A549 (cell line): ENCODE data around the gene EMID1. TPM values are rescaled to one million over a fixed set of nuclear protein-coding genes. Genes with fewer than 3 reads are reported as not detected.

ENCODE experiments used
- ATAC-seq, 2 experiments: fragments of 200-7000 bp in 1 of 2; fragments of >200 bp in 1 of 2; cut with Nextera tagmentation in 1 of 2; cut with Tn5 transposase in 1 of 2; 3 replicates each; pipeline versions ENCODE4 v1.8.0 to v1.9.1; 2018 to 2020; ENCODE audit warnings: mild to moderate bottlenecking in 1 of 2, moderate library complexity in 1 of 2
- CTCF ChIA-PET: fragments of 300-600 bp; sonication (Branson Sonifier 250); formaldehyde crosslinking; extraction: SDS; loops from one replicate; lab custom pipeline; 2021; ENCODE audit warnings: antibody characterized with exemption, inconsistent platforms; lab: Yijun Ruan, JAX
- POLR2A ChIA-PET: fragments of 350-600 bp; formaldehyde crosslinking; extraction: SDS; loops from one replicate; lab custom pipeline; 2021; ENCODE audit warnings: antibody characterized with exemption, inconsistent platforms; lab: Yijun Ruan, JAX
- DNase-seq, 2 experiments: peaks; one replicate each; pipeline versions ENCODE4 v3.0.0 to v3.0.0-alpha.2; 2011 to 2016; ENCODE audit warnings: low read depth in 1 of 2, low spot score in 1 of 2
- FAIRE-seq: peaks from 2 replicates; lab custom pipeline; 2011; peaks lifted over from hg19 to GRCh38; lab: Jason Lieb, UNC
- H3K27ac ChIP-seq, 2 experiments: fragments of >200 bp; sonication (Bioruptor Twin); formaldehyde crosslinking; 3 replicates each; pipeline ENCODE4 v1.5.1; 2016 to 2017
- H3K4me1 ChIP-seq: fragments of >200 bp; sonication (Bioruptor Twin); formaldehyde crosslinking; 3 replicates; pipeline ENCODE4 v1.6.1; 2016
- H3K4me2 ChIP-seq: fragments of >200 bp; sonication (Bioruptor Twin); formaldehyde crosslinking; 3 replicates; pipeline ENCODE4 v1.6.1; 2016
- H3K4me3 ChIP-seq: fragments of >200 bp; sonication (Bioruptor Twin); formaldehyde crosslinking; 3 replicates; pipeline ENCODE4 v1.5.1; 2016
- H3K9me3 ChIP-seq: fragments of >200 bp; sonication (Bioruptor Twin); formaldehyde crosslinking; 3 replicates; pipeline ENCODE4 v1.6.1; 2016
- ATOH8 ChIP-seq: fragments of 250-450 bp; sonication (Bioruptor Pico); IDR thresholded peaks from 2 replicates; pipeline ENCODE4 v1.5.0; 2020; ENCODE audit warnings: low read depth, mild to moderate bottlenecking, moderate library complexity
- BCL3 ChIP-seq: fragments of >200 bp; sonication (Bioruptor Twin); formaldehyde crosslinking; IDR thresholded peaks from 3 replicates; pipeline ENCODE4 v1.6.1; 2016
- CBX8 ChIP-seq: fragments of 200-600 bp; sonication (generic); IDR thresholded peaks from 2 replicates; pipeline ENCODE4 v1.6.1; 2016
- CHD2 ChIP-seq: fragments of 150-350 bp; IDR thresholded peaks from 2 replicates; pipeline ENCODE4 v1.6.1; 2014; ENCODE audit warnings: low read length; ENCODE audit not compliant: partially characterized antibody
- CHD4 ChIP-seq: fragments of 200-600 bp; sonication (generic); IDR thresholded peaks from 2 replicates; pipeline ENCODE4 v1.6.1; 2016; ENCODE audit warnings: antibody characterized with exemption, mild to moderate bottlenecking, borderline replicate concordance
- EHF ChIP-seq: fragments of 250-450 bp; sonication (Bioruptor Pico); IDR thresholded peaks from 2 replicates; pipeline ENCODE4 v1.5.0; 2020; ENCODE audit warnings: mild to moderate bottlenecking
- EHMT2 ChIP-seq: fragments of 200-600 bp; sonication (generic); IDR thresholded peaks from 2 replicates; pipeline ENCODE4 v1.6.1; 2016; ENCODE audit warnings: antibody characterized with exemption, low read depth, mild to moderate bottlenecking, moderate library complexity
- ELK1 ChIP-seq: fragments of 150-350 bp; IDR thresholded peaks from 2 replicates; pipeline ENCODE4 v1.6.1; 2014; ENCODE audit warnings: low read depth, mild to moderate bottlenecking, low read length
- ESRRA ChIP-seq: fragments of 150-350 bp; IDR thresholded peaks from 2 replicates; pipeline ENCODE4 v1.6.1; 2014; ENCODE audit warnings: mild to moderate bottlenecking, low read length, borderline replicate concordance
- FOSB ChIP-seq: fragments of 250-450 bp; sonication (Bioruptor Pico); IDR thresholded peaks from 2 replicates; pipeline ENCODE4 v1.5.0; 2020; ENCODE audit warnings: mild to moderate bottlenecking, moderate library complexity
- FOXS1 ChIP-seq: fragments of 250-450 bp; sonication (Bioruptor Pico); IDR thresholded peaks from 2 replicates; pipeline ENCODE4 v1.5.0; 2020; ENCODE audit warnings: mild to moderate bottlenecking, moderate library complexity
- HDAC2 ChIP-seq: fragments of 200-600 bp; sonication (generic); IDR thresholded peaks from 2 replicates; pipeline ENCODE4 v1.6.1; 2016
- HEYL ChIP-seq: fragments of 250-450 bp; sonication (Bioruptor Pico); IDR thresholded peaks from 2 replicates; pipeline ENCODE4 v1.8.0; 2021; ENCODE audit warnings: mild to moderate bottlenecking, moderate library complexity
- JUN ChIP-seq, 2 experiments: fragments of >200 bp; sonication (Bioruptor Twin); formaldehyde crosslinking; IDR thresholded peaks; 2 replicates in 1 of 2; 3 replicates in 1 of 2; pipeline ENCODE4 v1.6.1; 2016 to 2017
- JUNB ChIP-seq: fragments of >200 bp; sonication (Bioruptor Twin); formaldehyde crosslinking; IDR thresholded peaks from 2 replicates; pipeline ENCODE4 v1.6.1; 2016
- MAFK ChIP-seq: fragments of 450-650 bp; IDR thresholded peaks from 2 replicates; pipeline ENCODE4 v1.6.1; 2014; ENCODE audit not compliant: partially characterized antibody
- MYC ChIP-seq: IDR thresholded peaks from 2 replicates; pipeline ENCODE4 v1.6.1; 2012; ENCODE audit warnings: mild to moderate bottlenecking, inconsistent platforms, low read length, improper control_type of control experiment, borderline replicate concordance
- NFE2L2 ChIP-seq: fragments of 150-350 bp; conservative IDR thresholded peaks from 2 replicates; pipeline ENCODE4 v1.6.1; 2014; ENCODE audit warnings: low read length
- NPAS2 ChIP-seq: fragments of 250-450 bp; sonication (Bioruptor Pico); IDR thresholded peaks from 2 replicates; pipeline ENCODE4 v1.8.0; 2022; ENCODE audit warnings: mild to moderate bottlenecking, moderate library complexity, borderline replicate concordance
- NR3C1 ChIP-seq: fragments of >200 bp; sonication (Bioruptor Twin); formaldehyde crosslinking; IDR thresholded peaks from 3 replicates; pipeline ENCODE4 v1.6.1; 2017
- RAD21 ChIP-seq, 2 experiments: fragments of >200 bp in 1 of 2; sonication (Bioruptor Twin) in 1 of 2; formaldehyde crosslinking in 1 of 2; IDR thresholded peaks in 1 of 2; conservative IDR thresholded peaks in 1 of 2; 2 replicates in 1 of 2; 3 replicates in 1 of 2; pipeline ENCODE4 v1.6.1; 2012 to 2018; ENCODE audit warnings: inconsistent platforms in 1 of 2
- RNF2 ChIP-seq: fragments of 200-600 bp; sonication (generic); IDR thresholded peaks from 2 replicates; pipeline ENCODE4 v1.6.1; 2016; ENCODE audit warnings: low read depth, mild to moderate bottlenecking, antibody characterized with exemption, moderate library complexity, borderline replicate concordance
- SMC3 ChIP-seq: fragments of >200 bp; sonication (Bioruptor Twin); formaldehyde crosslinking; IDR thresholded peaks from 3 replicates; pipeline ENCODE4 v1.6.1; 2018; ENCODE audit warnings: inconsistent platforms
- TP53 ChIP-seq: fragments of 250-450 bp; sonication (Bioruptor Pico); IDR thresholded peaks from 2 replicates; pipeline ENCODE4 v1.5.0; 2021; ENCODE audit warnings: mild to moderate bottlenecking, moderate library complexity
- ZC3H11A ChIP-seq: fragments of 450-650 bp; IDR thresholded peaks from 2 replicates; pipeline ENCODE4 v1.6.1; 2014; ENCODE audit warnings: antibody characterized with exemption, mild to moderate bottlenecking
- ZFP36 ChIP-seq: fragments of 450-650 bp; IDR thresholded peaks from 2 replicates; pipeline ENCODE4 v1.6.1; 2014; ENCODE audit warnings: borderline replicate concordance; ENCODE audit not compliant: partially characterized antibody
- ZSCAN20 ChIP-seq: fragments of 250-450 bp; sonication (Bioruptor Pico); IDR thresholded peaks from 2 replicates; pipeline ENCODE4 v1.8.0; 2022; ENCODE audit warnings: mild to moderate bottlenecking, moderate library complexity
- WGBS: methylation state at CpG from one replicate; pipeline ENCODE4 v1.1.6; 2017; ENCODE audit errors: missing lambda C conversion rate; 5-methylcytosine and 5-hydroxymethylcytosine counted together
- polyA plus RNA-seq, 4 experiments: library from polyadenylated mRNA; depleted of rRNA in 3 of 4; stranded (reverse); fragments of >200 nt; fragmentation: RNase III in 1 of 4; extraction: RNeasy Plus Mini Kit Qiagen cat#74134 plus additional on column Dnase treatment in 1 of 4; gene quantifications; 2 replicates in 3 of 4; 3 replicates in 1 of 4; pipeline ENCODE4 v1.2.3, GENCODE V29; 2011 to 2017
- TF ChIP-seq, protein P1 (sequence below): fragments of 450-650 bp; IDR thresholded peaks from 2 replicates; pipeline ENCODE4 v1.6.1; 2014; ENCODE audit warnings: antibody characterized with exemption

The EMID1 gene
- polyA plus RNA-seq, 2 of the 4 experiments (the other 2 are of a cell fraction) = 0.28 TPM

DNA sequence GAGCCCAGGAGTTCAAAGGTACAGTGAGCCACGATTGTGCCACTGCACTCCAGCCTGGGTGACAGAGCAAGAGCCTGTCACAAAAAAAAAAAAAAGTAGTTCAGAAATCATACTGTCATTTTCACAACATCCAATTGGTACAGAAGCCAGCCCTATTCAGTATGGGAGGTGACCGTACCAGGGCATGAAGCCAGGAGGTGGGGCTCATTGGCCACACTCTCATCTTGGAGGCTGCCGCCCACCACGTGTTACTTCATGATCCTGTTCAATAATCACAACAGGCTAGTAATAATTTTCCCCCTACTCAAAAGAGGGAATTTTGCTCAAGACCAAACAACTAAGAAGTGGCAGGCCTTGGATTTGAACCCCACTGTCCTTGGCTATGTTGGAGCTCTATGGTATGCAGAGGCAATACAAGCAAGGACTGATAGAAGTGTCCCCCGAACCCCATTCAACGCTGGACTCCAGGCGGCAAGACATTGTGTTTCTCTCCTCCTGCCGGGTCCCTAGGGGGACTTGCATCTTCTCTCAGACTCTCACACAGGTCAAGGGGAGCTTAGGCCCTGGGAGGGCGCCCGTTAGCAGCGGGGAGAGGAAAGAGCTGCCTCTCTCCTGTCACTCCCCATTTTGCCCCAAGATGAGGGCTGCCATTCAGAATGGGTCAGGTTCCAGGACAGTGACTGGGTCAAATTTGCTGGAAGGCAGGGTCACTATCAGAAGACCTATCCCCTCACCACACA is 40.2 kb upstream of the EMID1 start:
- TF ChIP-seq RNF2 (no peak), TP53 (CRISPR knock-in tag) (no peak), ZSCAN20 (CRISPR knock-in tag) (no peak), BCL3 (no peak), RAD21 (conservative IDR thresholded peaks at IDR 0.05 in 1 of 2, IDR thresholded peaks at IDR 0.05 in 1 of 2) (no peak), NFE2L2 (no peak), EHMT2 (no peak), SMC3 (no peak), FOXS1 (no peak), JUNB (no peak), MAFK (no peak), EHF (CRISPR knock-in tag) (no peak), NPAS2 (CRISPR knock-in tag) (no peak), HDAC2 (no peak), MYC (no peak), JUN (IDR thresholded peaks at IDR 0.05) (no peak), ATOH8 (CRISPR knock-in tag) (no peak), ESRRA (no peak), CBX8 (no peak)
- no peak overlapping the region for H3K4me2 ChIP-seq
- ChIA-PET POLR2A (no interaction called here), CTCF (interaction anchor here (0.7 to 1.8 kb wide), 2 partner anchors 11 to 26 kb away, joined by 3 to 6 read pairs; no protein-coding TSS in a partner anchor)
- no peaks in the 10 kb centered on the region for H3K9me3 ChIP-seq
- DNase-seq = no peak
- no peak overlapping the region for H3K4me3 ChIP-seq
- no peak overlapping the region for H3K27ac ChIP-seq
- H3K4me1 ChIP-seq = no peaks in the 10 kb centered on the region
- no peak; a peak in 1 of 6 replicates for ATAC-seq
- FAIRE-seq = no peak
- WGBS = 64% methylated on average over 11 of the region's 11 CpGs

DNA sequence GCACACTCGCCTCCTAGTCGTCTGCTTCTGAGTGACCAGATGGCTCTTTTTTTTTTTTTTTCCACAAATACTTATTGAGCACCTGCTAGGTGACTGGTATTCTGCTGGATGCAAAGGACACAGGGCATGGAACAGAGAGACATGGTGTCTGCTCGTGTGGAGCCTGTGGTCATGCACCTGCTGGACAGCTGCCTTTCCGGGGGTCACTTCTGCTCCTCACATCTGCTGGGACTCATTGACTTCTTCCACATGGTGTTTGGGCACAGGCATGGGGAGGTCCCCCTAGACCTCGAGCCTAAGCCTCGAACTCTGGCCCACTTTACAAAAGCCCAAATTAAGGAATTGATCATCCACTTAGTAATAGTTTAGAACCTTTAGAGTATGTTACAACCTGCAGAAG is 39.5 kb upstream of the EMID1 start:
- POLR2A ChIA-PET = no interaction called here
- Histone ChIP-seq H3K9me3 (no peaks in the 10 kb centered on the region), H3K4me2 (no peak overlapping the region), H3K4me3 (no peak overlapping the region), H3K27ac (no peak overlapping the region), H3K4me1 (no peaks in the 10 kb centered on the region)
- no peak for ATAC-seq
- FAIRE-seq = no peak
- CTCF ChIA-PET = interaction anchor here (1.8 kb wide), 1 partner anchor 12 kb away, joined by 6 read pairs; no protein-coding TSS in a partner anchor
- WGBS = 62% methylated on average over 4 of the region's 6 CpGs
- TF ChIP-seq CHD4 (no peak), NR3C1 (no peak), BCL3 (no peak), ZSCAN20 (CRISPR knock-in tag) (no peak), ELK1 (no peak), NFE2L2 (no peak), ZFP36 (no peak), ATOH8 (CRISPR knock-in tag) (no peak), CHD2 (no peak), ZC3H11A (no peak), HEYL (CRISPR knock-in tag) (no peak), ESRRA (no peak), FOSB (CRISPR knock-in tag) (no peak), FOXS1 (no peak), NPAS2 (CRISPR knock-in tag) (no peak)
- TF ChIP-seq, protein P1, sequence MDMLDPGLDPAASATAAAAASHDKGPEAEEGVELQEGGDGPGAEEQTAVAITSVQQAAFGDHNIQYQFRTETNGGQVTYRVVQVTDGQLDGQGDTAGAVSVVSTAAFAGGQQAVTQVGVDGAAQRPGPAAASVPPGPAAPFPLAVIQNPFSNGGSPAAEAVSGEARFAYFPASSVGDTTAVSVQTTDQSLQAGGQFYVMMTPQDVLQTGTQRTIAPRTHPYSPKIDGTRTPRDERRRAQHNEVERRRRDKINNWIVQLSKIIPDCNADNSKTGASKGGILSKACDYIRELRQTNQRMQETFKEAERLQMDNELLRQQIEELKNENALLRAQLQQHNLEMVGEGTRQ = no peak
- DNase-seq = no peak
